GM21390 (cell line): Measurements from ENCODE around the gene OLFM4.

ENCODE experiments used
- ATAC-seq: cut with Tn5 transposase; IDR thresholded peaks from one replicate; pipeline ENCODE4 v1.9.1; 2021; ENCODE audit not compliant: unreplicated experiment

OLFM4 gene

DNA sequence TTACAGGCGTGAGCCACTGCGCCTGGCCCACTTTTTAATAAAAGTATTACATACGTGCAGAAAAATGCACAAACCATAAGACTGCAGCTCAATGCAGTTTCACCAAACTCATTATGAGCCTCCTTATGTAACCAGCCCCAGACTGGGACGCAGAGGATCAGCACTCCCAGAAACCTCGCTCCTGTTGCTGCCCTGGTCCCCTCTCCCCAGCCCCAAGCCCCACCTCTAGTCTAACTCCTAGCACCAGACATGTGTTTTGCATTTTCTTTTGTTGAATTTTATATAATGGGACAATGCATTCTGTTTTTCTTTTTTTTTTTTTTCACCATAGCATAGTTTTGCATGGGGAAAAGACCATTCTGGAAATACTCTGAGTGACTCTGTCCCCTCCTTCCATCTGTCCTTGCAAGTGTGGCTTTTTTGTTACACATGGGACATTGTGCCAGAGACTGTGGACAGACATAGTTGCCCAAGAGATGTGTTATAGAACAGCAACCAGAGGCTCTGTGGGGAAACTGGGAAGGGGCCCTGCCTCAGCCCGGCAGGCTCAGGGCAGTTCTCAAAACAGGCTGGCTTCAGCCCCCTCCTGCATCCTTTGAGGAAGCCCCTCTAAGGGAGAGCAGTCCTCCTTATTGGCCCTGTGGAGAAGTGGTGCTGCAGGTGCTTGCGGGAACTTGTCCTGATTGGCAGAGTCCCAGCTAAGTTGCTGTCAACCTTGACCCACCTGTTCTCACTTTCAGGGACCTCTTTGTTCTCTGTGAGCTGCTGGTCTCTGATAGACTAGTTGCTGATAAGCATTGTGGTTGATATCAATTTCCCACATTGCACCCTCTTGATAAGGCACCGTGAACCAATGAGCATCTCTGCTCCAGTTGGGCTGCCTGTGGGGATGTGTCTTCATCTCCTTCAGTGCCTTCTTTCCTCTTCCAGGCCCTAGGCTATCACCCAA, 13.8 kb upstream of the OLFM4 start:
- ATAC-seq, result no peak

DNA sequence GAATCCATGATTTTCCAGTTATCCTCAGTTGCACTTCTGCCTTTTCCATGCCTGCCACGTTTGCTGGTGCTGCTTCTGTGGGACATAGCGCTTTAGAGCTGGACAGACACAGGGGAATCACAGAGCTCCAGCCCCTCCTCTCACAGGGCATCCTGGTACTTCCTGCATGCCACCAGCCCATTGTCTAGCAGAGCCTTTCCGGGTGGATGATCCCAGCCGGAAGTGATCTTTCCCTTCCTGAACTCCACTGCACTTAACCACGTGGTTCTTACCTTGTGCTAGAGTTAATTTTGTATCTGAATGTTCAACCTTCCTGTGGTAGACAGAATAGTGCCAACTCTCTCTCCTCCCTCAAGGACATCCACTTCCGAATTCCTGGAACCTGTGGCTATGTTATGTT, 12.6 kb upstream of the OLFM4 start:
- ATAC-seq, result no peak

DNA sequence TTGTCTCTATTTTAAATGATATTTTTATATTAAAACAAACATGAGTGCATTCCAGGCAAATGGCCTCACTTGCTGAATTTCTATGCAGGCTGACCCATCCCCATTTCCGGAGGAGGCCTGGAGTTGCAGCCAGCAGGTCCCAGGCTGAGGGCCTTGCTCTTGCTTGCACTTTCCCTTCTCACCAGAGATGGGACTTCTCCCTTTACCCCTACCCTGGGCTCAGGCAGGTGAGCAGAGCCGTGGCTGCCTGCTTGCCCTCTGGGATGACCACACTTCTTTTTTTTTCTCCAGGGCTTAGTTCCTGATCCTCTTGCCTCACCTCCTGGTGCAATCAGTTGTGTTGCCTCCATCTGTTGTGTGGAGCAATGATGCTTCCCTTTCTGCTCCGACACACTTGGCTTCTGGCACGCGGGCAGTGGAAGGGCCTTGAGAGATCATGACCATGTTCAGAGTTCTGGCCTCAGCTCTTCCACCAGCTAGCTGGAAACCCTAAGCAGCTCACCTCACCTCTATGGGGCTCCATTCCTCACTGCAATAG, 11.1 kb upstream of the OLFM4 start:
- no peak for ATAC-seq

DNA sequence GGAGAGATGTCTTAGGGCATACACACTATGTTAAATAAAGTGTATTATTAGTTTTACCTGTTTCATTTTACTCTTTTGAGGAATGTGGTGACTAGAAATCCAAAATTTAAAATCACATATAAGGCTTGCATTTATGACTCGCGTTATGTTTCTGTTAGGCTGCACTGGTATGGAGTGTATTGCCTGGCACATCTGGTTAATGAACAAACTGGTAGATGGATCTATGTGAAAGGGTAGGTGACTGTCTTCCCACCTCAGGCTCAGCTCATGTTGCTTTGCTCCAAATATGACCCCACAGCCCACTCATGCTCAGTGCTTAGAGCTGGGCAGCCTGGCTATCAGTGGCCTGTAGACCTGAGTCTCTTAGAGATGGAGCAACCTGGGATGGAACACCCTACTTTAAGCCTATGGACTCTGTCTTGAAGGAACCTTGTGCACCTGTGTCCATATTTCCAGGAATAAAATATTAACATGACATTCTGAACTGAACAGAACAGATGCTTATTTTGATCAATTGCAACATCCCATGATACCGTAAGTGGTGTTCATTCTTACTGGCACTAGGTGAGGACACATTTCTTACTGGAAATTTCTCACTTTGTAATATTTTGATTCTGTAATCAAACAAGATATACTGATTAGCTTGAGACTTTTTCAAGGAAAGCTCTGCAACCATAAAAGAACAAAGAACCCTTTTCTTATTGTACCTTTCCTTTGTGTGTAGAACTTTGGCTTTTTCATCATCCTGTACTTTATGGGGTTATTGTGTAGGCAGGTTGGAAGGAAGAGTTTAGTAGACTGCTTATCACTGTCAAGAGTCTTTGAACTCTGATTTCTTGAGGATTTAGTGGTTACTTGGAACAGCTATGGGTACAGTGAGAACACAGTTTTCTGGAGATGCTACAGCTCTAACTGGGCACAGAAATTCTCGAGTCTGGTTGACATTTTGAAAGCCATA, 9.6 kb upstream of the OLFM4 start:
- no peak for ATAC-seq

DNA sequence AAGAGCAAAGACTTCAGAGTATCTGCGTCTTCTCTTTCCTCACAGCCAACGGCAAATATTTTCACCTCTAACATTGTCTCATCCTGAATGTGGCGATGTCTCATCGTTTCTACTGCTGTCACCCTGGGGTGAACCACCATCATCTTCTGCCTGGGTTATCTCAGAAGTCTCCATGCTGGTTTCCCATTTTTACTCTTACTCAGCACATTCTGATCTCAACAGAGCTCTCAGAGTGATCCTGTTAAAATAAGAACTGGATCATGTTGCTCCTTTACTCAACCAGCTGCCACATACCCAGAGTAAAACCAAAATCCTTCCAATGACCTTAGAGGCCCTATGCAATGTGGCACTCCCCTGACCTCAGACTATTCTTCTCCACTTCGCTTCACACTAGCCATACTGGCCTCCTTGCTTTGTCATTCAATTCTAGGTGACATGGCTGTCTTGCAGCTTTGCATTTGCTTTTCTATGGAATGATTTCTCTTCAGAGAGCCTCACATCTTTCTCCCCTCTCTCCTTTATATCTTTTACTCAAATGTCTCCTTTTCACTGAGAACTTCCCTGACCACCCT, 7.8 kb upstream of the OLFM4 start:
- no peak for ATAC-seq

DNA sequence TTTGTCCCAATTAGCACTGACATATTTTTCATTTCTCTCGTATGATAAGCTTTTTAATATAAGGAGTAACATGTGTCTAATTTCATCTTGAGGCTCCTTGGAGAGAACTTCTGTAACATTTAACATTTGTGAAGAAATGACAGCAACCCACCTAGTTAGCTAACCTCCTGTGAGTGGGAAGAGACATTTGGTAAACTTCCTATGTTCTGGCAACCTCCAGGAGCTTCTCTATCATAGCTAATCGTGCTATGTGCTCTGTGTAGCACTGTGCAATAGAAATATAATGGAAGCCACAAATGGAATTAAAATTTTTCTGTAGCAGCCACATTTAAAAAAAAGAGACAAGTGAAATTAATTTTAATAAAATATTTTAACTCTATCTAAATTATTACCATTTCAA, 5.4 kb upstream of the OLFM4 start:
- no peak for ATAC-seq

DNA sequence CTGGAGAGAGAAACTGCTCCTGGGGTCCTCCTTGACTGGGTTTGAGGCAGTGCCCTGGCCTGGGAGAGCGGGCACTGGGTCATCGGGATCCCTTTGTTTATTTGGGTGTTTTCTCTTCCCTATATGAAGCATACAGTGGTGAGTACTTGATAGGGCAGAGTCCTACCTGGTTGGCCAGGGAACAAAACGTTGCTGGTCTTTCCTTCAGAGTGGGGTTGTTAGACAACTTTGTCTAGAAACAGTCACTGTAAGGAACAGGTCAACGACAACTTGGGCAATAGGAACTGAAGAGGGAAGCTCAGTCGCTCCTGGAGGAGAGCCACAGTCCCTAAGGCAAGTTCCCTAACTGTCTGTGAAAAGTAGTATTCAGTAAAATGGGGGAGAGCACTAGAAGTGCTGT, 550 bp upstream of the OLFM4 start:
- ATAC-seq, result no peak

DNA sequence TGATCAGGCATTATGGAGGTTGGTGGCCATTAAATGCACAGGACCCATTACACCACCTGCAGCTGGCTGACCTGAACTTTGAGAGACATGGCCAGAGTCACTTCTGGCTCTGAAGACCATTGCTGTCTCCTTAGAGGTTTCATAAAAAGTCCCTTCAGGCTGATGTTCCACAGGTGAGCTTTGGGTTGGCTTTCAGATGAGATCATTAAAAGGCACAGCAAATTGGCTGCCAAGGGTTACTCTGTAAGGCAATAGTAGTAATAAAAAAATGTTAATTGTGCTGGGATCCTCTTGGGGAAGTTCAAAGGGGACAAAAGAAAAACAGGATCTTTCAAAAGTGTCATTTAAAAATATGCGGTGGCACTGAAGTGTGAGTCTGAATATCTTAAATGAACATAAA, 4.2 kb downstream of the OLFM4 start:
- ATAC-seq, result no peak

DNA sequence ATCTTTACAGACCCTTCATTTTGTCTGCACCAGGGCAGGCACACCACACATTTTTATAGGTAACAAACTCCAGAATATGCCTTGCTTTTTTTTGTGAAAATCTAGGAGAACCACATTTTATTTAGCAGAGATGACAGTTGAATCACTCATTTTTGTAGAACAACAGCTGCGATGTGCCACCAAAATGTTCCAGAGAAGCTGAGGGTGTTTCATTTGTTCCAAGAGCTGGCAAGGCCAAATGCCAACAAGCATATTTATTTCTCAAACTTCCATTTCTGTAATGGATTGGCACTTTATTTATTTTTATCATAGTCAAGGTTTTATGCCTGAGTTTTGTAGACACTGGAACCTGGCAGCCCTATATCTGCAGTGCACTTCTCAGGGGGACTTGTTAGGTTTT, 10.4 kb downstream of the OLFM4 start:
- no peak for ATAC-seq

DNA sequence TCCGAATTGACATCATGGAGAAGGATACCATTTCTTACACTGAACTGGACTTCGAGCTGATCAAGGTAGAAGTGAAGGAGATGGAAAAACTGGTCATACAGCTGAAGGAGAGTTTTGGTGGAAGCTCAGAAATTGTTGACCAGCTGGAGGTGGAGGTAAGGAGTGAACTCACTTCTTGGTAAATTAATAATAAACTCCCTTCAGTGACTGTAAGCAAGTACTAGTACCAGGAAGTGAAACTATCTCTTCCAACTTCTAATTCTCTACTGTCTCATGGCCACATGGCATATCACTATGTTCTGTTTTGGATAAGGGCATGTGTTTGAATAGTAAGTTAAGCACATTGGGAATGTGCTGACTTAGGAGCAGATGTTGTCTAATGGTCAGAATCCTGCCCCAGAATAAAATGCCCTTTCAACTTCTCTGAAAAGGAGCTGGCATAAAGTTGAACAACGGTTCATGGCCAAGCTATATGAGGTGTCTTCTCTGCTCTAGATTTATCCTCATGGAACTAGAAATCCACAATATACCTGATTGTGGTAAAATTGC, 13.4 kb downstream of the OLFM4 start:
- no peak for ATAC-seq

DNA sequence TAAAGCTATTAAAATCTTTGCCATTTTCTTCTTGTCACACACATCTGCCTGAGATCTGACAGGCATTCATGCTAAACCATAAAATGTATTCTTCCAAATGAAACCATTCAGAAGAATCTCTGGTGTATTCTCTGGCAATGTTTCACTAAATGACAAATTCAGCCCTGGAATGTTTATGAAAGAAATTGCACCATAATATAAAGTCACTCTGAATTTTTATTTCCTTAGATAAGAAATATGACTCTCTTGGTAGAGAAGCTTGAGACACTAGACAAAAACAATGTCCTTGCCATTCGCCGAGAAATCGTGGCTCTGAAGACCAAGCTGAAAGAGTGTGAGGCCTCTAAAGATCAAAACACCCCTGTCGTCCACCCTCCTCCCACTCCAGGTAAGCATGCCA, 14.3 kb downstream of the OLFM4 start:
- ATAC-seq, result no peak

DNA sequence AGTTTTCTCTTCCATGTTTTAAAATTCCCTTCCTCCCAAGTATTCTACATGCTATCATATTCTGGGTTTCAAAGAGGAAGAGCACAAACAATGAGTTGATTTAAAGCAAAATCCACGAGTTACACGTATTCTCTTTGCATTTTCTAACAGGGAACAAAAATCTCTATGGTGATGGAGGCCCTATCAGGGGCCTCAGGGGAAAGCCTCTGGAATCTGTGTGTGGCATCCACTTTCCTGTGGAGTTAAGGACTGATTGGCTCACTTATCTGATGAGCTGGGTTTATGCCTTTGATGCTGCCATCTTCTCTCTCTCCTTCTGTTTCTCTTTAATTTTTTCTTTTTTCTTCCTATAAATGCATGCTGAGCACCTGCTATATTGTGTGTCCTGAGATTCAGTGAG, 14.8 kb downstream of the OLFM4 start:
- ATAC-seq, result no peak

DNA sequence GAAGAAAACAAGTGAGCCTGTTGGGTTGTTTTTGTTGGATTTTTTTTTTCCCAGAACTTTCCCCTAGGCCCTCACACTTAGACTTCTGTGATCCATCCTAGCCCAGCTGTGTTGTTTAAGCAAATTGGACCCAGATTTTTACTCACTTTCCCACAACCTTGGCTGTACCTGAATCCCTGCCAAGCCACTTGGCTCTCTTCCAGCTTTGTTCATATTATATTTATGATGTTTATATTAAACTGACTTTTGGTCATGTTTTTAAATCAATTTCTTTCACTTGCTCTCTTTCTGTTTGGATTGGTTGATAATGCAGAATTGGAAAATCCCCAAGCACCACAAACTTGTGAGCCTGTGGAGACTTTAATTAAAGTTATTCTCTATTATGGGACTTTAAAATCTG, 16.6 kb downstream of the OLFM4 start:
- no peak for ATAC-seq

DNA sequence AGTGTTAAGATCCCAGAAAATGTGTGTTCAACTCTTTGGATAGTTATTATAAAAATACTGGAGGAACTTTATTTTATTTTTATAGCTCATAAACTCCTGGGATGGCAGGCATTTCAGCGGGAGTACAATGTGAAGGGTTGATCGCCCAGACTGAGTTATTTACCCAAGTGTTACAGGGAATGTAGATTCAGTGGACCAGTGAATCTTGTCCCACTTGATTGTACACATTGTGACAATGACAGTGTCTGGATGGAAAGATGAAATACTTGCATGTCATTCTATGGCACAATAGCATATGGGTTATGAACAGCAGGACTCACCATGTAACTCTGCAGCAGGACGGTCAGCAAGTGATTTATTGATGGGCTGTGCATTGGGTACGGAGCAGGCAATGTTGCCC, 20.3 kb downstream of the OLFM4 start:
- no peak for ATAC-seq

DNA sequence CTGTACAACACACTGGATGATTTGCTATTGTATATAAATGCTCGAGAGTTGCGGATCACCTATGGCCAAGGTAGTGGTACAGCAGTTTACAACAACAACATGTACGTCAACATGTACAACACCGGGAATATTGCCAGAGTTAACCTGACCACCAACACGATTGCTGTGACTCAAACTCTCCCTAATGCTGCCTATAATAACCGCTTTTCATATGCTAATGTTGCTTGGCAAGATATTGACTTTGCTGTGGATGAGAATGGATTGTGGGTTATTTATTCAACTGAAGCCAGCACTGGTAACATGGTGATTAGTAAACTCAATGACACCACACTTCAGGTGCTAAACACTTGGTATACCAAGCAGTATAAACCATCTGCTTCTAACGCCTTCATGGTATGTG, 21.5 kb downstream of the OLFM4 start:
- ATAC-seq, result no peak

DNA sequence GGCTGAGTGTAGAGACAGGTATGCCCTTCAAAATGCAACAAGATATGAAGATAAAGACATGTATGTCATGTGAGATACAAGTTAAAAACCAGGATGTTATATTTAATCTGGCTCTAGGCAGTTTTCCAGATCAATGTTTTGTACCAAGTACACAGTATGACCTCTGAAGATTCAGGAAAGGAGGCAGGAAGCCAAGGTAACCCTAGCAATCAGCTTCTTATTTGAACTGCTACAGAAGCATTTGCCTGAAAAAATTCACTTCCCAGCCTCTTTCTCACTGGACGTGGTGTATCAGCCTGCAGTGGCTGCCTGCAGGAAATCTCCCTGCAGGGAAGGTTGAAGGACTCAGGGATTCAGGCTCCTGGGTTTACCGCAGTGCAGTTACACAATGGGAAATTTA, 24.1 kb downstream of the OLFM4 start:
- no peak for ATAC-seq

DNA sequence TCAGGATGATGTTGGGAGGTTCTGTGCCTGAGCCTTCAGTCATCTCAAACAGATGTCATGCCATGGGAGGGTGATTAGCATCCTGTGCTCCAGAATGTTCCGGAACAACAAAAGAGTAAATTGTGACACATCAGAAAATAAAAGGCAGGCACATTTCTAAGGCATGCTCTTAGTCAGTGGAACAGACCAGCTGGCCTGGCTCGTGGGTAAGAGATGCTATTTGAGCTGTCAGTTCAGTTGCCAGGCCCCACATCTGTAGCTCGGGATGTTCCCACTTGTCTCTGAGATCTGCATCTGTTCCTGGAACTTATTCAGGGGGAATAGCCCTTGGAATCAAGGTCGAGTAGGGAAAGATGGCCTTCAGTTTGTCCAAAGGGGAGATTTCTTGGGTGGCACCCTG, 26.0 kb downstream of the OLFM4 start:
- no peak for ATAC-seq

DNA sequence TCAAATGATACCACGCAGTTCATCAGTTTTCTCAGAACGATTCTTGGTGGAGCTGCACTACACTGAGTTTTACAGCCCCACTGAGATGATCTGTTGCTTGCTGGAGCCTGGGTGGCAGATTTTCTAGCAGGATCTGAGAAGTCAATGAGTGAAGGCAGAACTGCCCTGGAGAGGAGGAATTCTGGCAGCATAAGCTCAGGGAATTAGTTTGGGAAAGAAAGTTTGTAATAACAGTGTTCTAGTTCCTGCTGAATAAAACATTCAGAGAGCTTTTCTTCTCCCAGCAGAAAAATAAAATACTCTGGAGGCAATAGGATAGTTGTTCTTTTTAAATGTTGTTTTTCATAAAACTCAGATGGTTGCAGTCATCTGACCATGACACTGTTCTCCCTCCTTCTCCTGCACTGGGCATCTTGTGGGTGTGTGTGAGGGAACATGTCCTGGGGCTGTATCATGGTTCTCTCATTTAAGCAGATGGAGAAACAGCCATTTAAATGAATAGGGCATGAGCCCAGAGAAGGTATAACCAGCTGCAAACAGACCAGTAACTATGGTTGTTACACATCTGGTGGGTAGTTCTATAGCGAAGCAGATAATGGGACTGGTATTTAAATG, 29.6 kb downstream of the OLFM4 start:
- ATAC-seq, result no peak

DNA sequence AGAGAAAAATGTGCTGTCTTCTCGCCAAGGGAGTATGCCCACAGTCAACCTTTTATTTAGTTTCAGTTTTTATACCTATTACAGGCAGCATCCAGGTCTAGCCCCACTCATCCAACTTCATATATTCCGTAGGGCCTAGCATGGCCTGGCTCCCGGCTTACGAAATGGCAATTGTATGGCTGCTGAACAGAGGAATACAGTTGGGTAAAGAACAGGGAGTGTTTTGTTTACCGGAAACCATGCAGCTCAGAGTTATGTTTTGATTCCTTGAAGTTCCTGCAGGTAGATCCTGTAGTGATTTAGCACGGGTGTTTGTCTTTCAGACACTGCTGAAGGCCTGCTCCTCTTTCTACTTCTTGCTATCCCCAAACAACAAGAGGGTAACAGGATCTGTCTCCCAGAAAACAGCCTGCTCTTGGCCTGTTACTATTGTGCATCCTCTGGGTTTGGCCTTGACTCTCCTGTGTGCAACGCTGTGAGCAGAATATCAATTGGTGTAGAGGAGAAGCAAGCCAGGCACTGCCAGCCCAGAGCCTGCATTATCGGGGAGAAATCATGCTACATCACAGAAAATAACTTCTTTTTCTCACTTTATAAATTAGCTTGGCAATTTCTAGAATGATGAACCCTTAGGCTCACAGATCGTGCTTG, 32.4 kb downstream of the OLFM4 start:
- no peak for ATAC-seq

DNA sequence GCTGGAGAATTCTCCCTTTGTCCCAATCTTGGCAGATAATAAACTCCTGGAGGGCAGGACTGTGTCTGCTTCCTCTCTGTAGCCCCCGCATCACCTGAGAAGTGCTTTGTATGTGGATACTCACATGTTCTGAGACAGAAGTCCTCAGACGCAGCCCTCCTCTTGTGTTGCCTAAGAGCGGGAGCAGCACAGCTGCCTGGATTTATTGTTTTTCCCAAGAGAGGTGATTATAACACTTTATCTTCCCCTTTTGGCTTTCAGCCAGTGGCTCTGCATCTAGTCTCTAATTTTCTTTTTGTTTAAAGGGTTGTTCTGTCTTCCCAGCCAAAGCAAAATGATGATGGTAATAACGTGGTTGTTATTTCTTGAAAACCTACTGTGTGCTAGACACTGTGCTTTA, 36.1 kb downstream of the OLFM4 start:
- no peak for ATAC-seq
